Measurements from ENCODE around the gene ADAM10.

The ADAM10 gene

DNA sequence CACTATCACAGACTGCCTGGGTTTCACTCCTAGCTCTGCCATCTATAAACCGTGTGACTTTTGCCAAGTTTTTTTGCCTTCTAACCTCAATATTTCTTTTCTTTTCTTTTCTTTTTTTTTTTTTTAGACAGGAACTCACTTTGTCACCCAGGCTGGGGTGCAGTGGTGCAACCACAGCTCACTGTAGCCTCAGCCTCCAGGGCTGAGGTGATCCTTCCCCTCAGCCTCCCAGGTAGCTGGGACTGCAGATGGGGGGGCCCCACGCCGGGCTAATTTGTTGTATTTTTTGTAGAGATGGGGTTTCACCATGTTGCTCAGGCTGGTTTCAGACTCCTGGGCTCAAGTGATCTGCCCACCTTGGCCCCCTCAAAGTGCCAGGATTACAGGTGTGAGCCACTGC is 3.2 kb upstream of the ADAM10 start:
- DNase-seq: no peak

DNA sequence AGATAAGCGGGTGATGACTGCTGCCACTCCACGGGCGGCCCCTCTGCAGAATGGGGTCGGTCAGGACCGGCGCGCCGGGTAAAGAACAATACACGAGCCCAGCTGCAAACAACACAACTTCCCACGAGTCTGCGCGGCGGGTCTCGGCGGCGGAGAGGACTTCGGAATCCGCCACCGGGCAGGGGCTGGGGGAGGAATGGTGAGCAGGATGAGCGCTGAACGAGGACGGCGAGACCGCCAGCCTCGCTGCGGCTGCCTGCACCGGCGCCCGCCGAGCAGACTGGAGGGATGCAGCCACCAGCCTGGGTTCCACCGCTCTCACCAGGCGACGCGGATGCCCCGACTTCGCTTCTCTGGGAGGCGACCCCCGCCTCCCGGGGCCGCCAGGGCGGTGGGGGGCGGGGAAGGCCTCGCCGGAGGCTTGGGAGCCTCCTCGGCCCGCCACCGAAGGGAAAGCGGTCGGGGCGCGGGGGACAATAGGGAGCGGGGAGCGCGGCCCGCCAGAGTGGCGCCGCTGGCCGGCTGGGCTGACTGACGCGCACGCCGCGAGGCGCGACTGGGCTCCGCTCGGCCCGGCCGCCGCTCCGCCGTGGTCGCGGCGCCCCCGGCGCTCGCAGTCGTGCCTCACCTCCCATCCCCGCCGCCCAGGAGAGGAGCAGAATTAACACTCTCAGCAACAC is 515 bp downstream of the ADAM10 start:
- peak; percentile 9 for DNase-seq

DNA sequence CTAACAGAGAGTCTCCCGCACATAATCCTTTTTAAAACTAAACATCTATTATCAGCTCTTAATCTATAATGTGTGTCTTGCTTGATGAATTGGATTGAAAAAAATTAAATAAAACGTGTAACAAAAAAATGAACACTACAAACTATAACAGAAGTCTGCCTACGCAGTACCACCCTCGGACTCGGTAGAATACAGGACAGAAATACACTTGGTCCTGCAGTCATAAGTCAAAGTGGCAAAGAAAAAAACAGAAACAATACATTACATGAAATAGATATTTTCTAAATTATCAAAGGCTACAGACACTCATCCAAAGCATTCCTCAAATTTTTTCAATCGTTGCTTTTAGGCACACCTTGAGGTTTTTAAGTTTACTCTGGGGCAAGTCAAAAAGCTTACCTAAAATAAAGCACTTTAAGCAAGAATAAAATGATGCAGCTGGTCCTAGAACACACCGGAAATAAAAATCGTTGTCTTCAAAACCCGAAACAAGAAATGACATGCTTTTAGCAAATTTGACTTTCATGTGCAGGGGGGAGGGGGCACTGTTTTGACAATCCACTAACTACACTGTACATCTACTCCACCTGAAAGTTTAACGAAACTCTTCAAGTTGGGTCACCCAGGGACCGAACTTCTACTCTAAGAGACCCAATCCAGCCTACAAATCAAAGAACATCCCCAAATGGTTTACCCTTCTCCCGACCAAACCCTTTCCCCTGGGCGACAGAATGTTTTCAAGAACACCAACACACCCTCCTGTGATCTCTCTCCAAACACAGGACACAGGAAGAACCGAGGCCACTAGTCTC is 1.3 kb downstream of the ADAM10 start:
- no peak for DNase-seq

DNA sequence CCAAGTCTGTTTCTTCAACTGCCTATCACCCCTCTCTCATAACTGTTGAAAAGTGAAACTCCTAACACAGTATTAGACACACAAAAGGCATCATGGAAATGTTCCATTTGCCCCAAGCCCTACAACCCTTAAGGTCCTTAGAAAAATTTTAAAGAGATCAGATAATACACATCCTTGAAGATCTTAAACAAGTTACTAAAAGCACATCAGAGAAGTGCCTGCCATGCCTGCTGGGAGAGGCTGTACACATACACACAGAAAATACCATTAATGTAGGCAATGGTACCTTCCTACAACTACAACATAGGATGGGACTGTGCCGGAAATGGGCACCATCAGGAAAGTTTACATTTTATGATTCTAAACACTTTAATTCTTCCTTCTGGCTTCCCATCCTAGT is 3.3 kb downstream of the ADAM10 start:
- no peak for DNase-seq

DNA sequence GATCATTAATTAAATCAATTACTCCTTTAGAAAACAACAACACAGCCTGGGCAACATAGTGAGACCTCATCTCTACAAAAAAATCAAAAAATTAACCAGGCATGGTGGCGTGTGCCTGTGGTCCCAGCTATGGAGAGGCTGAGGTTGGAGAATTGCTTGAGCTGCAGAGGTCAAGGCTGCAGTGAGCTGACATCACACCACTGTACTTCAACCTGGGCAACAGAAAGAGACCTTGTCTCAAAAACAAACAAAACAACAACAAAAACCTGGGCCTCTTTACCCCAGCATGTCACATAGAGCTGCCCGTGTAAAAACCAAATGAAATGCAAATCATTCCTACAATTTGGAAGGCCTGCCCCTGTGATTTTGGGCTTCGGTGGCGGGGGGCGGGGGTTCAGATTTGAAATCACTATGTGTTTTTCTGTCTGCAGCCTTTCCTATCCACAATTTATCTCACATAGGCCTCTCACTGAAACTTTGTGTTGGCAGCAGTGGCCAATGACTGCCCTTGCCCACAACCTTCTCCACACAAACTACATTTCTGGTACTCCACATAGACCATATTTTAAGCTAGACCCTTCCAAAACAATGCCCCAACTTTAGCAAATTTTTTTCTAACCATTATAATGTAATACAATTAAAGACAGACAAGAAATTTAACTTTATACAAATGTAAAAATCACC is 6.5 kb downstream of the ADAM10 start:
- no peak for DNase-seq

DNA sequence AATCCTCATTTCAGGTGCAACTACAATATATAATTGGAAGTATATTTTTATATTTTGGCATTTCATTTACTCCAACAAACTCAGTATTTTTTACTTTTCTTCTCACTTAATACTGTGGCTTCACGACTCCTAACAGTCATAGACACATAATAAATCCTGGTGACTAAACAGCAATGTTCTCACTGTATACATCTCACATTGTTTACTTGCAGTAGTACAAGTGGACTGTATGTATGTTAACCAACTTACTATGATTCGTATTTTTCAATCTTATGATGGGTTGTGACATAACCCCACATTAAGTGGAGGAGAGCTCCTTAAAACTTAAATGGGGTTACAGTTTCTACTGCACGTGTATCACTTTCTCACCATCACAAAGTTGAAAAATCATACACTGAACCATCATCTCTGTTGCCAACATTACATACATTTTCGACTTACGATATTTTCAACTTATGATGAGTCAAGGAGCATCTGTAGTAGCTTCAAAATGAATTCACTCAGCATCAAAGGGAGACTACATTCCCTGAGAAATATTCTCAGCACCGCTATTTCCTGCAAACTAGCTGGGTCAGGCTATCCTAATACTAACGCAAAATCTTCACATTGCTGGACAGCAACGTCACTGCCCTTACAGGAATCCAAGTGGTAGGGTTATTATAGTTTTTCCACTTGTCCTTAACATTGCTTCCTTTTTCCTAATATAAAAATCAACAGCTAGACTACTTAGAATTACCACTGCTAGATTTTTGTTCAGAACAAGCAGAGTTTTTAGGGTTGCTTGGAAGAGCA is 7.3 kb downstream of the ADAM10 start:
- DNase-seq: no peak

DNA sequence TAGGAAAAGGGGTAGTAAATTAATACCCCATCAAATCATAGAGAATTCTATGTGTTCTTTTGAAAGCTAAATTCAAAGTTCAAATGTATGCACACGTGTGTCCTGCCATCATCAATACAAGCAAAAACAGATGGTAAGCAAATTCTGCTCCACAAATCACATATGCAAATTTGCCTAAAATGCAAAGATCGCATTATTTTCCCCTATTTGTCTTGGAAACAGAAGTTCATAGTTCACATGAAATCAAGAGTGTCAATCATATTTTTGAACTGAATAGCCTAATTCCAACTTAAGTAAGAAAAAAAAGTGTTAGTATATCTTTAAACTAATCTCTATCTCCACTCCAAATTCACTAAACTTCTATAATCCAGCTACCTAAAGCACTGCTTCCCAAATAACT is 8.5 kb downstream of the ADAM10 start:
- no peak for DNase-seq

DNA sequence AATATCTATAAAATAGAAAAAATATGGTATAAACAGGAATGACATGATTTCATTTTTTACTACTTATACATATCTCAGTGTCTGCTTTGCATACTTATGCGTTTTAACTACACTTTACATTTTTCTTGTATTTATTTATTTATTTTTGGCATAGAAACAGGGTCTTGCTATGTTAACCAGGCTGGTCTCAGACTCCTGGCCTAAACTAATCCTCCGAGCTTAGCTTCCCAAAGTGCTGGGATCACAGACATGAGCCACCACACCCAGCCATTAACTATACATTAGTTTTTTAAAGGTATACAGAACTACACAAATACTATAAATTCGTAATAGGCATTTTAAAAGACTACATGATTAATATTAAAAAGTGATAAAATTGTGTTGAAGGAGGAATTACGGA is 9.1 kb downstream of the ADAM10 start:
- DNase-seq: no peak

DNA sequence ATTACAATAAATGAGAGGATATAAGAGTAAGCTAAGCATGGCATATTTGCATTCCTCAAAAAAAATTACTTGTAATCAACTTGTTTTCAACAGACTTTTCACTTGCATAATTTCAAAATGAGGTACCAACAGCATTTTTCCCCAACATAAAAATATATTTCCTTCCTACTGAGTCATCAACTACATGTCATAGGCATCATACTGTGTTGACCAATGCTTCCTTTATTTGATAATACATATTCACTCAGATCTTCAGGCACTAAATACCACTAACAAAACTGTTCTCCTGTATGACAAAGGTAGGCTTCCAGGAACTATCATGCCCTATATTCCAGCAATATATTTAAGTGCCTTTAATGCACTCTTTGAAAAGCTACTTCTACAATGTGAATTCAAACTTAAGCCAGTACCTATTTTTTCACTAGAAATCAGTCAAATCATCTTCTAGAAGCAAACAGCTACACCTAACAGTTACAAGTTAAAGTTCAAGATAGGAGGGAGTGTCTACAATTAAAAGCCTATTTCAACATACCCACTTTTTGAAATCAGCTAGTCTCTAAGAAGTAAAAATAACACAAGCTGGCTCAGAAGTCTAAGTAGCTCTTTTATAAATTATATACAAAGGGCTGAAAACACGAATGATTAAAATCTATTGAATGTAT is 11.3 kb downstream of the ADAM10 start:
- no peak for DNase-seq

DNA sequence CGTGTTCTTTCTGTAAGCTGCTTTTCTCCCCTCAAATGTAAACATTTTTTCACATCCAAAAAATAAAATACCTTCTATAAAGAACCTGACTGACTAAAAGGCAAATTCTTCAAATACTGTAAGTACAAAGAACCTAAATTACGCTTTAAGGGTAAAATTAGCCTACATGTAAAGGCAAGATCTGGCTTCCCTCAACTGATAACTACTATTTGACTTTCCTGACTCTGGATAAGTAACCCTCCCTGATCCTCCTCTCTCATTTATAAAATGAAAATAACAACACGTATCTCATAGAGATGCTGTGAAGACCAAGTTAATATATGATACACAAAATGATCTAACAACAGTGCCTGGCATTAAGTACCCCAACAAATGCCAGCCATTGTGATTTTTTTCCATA is 12.2 kb downstream of the ADAM10 start:
- DNase-seq: no peak

DNA sequence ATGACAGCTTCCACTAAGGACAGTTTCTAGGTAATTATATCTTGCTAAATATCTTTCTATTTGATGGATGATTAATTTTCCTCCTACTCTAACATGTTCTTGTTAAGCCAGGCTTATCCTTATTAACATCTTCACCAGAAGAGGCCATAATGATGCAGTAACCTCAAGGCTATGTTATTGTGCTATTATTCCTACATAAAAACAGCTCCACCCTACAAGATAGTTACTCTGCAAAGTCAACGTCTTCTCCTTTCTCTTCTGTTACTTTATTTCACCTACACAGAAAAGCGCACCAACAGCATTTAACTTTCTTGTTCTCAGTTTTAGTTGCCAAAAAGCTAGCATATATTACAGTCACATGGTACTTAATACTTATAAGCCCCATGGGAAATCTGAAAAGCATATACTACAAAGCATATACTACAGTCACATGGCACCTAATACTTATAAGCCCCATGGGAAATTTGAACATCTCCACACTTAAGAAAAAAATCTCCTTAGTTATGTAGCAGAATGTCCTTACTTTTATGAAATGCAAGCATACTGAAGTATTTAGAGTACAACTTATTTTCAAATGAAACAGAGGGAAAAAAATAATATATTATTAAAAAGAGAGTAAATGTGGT is 13.4 kb downstream of the ADAM10 start:
- no peak for DNase-seq

DNA sequence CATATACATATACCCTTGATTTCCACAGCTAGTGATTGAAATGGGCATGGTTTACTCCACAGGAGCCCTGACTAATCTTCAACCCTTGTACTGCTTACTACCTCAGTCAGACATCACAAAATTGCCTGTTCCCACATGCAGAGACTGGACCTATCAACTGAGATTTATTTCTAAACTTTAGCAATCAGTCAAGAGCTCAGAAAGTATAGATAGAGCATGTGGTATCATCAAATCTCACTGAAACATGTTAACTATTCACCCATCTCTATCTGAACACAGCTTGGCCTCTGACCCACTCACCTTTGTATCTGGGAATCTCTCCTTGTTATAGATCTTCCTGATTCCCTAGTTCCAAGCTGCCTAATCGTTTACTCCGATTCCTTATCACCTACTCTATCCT is 14.6 kb downstream of the ADAM10 start:
- no peak for DNase-seq

DNA sequence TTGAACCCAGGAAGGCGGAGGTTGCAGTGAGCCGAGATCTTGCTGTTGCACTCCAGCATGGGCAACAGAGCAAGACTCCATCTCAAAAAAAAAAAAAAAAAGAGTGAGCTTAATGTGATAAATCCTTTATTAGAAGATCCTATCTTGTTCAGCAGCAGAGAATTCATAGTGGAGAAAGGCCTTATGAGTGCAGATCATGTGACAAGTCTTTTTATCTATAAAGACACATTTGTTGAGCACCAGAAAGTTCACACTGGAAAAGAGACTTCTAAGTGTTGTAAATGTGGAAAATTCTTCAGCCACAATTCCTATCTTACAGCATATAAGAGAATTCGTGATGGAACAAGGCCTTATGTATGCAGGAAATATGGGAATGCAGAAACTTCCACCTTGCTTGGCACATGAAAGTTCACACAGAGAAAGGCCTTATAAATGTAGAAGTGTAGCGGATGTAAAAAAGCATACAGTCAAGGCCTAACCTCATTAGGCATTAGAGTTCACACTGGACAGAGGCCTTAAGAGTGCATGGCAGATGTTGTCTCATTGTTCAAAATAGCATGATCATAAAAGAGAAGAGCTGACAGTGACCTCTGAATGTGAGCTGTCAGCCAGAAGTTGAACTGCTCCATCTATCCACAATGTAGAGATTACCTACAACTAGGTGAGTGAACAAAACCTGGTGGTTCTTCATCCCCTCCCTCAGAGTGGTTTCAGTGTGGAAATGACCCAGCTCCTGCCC is 16.7 kb downstream of the ADAM10 start:
- no peak for DNase-seq

DNA sequence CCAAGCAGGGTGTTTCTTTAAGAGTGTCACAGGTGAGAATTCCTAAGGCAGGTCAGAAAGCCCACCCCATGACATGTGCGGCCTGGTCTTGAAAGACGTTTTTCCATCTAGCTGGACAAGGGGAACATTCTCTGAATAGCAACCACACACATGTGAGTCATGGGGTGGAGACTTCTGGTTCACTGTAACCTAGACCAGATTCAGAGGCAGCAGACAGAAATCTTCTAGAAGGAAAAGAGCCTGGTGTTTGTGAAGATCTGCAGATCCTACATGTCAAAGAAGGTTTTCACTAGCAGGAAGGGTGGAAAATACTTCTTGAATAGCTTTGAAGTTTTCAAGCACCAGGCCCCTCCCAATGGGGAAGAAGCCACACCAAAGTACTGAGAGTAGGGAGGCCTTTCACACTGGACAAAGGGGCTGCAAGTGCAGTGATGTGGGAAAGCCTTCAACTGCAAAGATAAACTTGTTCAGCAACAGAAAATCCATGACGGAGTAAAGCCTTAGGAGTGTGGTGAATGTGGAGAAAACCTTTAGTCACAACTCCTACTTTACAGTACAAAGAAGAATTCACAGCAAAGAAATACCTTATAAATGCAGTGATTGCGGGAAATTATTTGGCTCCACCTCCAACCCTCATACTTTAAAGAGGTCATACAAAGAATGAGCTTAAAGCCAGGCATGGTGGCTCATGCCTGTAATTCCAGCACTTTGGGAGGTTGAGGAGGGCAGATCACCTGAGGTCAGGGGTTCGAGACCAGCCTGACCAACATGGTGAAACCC is 17.6 kb downstream of the ADAM10 start:
- DNase-seq: no peak

DNA sequence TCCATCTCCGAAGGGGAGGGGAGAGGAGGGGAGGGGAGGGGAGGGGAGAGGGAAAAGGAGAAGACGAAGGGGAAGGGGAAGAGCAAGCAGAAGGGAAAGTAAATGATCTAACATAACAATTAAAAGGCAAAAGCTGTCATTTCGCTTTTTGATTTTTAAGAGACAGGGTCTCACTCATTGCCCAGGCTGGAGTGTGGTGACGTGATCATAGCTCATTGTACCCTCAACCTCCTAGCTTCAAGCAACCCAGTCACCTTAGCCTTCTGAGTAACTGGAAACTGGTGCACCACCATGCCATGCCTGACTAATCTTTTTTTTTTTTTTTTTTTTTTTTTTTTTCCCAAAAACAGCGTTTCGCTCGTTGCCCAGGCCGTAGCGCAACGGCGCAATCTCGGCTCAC is 22.6 kb downstream of the ADAM10 start:
- no peak for DNase-seq

DNA sequence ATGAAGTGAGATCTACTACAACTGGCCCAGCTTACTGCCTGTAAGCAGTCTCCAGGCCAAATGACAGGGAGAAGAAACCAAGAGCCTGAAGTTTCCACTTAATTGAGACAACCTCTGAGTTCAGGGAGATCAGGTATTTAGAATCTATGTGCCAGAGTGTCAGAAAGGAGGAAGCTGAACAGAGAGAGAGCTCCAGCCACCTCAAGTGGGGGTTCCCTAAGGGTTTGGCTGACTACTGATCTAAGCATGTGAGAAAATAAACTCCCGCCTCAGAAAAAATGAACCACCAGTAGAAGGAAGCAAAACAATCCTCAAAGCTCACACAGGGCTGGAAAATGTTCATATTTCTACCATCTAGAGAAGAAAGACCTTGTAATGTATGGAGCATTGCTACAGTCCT is 25.0 kb downstream of the ADAM10 start:
- no peak for DNase-seq

DNA sequence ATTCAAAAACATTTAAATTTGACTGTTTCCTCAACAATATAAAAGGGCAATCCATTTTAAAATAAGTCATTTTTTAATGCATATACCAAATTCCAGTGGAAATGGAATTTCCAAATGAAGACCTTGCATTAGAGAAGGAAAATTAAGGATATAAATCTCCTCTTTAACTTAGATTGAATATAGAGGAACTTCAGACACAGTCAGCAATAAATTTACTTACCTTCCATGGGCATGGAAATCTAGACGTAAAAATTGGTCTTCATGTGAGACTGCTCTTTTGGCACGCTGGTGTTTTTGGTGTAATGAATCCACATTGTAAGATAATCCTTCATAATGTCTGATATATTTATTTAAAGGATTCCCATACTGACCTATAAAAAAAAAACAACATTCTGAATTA is 32.1 kb downstream of the ADAM10 start:
- DNase-seq: no peak

DNA sequence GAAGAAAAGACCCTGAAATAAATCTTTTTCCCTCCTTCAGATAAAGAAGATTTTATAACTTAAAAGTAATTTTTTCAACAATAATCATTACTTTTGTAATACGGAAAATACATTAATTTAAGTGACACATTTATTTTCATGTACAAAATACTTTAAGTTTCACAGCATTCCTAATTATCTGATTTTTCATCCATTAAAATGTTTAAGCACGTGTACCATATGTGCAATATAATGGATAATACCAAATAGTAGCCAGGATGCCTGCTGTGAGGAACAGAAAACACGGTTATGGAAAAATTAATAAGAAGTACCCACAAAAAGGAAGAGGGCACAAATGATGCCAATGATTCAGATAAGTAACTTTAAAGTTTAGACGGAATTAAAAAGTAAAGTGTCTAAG is 33.5 kb downstream of the ADAM10 start:
- no peak for DNase-seq

DNA sequence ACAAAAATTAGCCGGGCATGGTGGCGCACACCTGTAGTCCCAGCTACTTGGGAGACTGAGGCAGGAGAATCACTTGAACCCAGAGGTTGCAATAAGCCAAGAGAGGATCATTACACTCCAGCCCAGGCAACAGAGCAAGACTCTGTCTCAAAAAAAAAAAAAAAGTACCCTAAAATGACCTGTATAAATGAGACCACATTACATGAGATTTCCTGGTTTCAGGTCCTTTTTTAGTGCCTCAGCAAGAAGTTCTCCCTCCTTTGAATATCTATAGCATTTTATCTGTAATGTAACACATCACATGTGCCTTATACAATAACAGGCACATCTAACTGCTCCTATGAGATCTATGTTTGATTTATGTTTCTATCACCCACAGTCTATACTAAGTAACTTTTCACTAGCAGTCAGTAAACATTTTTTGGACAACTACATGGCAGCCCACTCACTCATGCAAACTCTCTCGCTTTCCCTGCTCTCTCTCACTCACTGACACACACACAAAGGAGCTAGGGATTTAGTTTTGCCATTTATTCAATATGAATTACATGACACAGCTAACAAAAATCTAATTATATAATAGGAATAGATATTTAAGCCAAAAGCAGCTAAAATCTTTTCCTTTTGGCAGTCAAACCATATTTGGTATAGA is 34.1 kb downstream of the ADAM10 start:
- no peak for DNase-seq

DNA sequence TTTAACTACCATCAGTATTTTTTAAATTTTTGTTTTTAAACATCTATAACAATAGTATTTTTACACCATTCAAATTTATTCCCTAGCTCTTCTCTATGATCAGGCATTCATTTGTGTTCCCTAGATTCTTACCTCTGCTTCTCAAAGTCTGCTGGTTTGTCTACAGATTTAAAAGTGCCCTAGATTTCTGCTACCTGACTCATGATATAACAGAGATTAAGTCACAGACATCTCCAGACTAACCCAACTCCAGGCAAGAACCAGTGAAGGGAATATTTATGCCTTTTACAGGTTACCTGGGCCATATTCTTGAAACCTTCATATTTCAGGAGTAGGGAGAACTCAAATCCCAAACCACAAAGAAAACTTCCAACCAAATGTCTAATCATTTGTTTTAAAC is 38.8 kb downstream of the ADAM10 start:
- DNase-seq: no peak
